Measurements from ENCODE around the gene DGAT2L6.

The DGAT2L6 gene, protein sequence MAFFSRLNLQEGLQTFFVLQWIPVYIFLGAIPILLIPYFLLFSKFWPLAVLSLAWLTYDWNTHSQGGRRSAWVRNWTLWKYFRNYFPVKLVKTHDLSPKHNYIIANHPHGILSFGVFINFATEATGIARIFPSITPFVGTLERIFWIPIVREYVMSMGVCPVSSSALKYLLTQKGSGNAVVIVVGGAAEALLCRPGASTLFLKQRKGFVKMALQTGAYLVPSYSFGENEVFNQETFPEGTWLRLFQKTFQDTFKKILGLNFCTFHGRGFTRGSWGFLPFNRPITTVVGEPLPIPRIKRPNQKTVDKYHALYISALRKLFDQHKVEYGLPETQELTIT

DNA sequence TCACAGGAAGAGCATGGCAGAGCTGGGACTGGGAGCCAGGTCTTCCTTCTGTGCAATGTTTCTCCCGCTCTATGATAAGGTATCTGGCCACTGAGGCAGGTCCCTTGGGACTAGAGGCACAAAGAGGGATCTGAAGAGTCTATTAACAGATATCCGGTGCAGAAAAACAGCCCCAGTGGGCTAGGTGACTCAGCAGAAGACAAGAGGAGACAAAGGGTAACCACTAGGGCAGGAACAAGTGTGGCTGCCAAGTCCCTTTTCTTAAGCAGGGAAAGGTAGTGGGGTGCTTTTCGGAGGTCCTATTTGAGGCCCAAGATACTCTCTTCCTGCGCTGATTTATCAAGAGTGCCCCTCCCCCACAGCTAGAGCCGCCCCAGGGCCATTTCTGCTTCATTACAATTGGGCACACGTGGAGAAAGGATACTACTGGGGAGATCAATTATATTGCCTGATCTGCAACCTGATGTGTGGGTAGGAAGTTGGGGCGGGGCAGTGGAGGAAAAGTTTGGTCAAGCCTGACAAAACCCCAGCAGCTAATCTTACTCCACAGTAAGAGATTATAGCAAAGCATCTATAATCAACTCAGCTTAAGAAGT, at the start of gene DGAT2L6:
Gene DGAT2L6, plus strand, starts transcription at position 546 of the 596 bp plus-strand sequence. CDS start 100 bp downstream, outside the sequence.
- no peak for DNase-seq (ENCODE audit: low spot score)

DNA sequence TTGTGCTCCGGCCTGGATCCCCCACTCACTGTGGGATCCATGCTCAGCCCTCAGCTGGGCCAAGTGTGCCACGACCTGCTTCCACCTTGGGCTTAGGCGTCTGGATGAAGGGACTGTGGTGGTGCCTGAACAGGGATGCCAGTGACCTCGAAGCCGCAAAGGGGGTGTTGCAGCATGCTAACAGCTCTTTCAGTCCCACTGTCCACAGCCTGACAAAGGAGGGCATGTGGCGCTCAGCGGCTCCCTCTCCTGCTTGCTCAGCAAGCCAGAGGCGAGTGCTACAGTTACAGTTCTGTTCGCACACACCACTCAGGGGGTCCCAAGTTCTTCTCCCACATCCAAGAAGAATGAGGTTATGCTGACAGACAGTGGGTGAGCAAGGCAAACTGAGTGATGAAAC, 49.2 kb upstream of the DGAT2L6 start:
- DNase-seq (ENCODE audit: low spot score): no peak

DNA sequence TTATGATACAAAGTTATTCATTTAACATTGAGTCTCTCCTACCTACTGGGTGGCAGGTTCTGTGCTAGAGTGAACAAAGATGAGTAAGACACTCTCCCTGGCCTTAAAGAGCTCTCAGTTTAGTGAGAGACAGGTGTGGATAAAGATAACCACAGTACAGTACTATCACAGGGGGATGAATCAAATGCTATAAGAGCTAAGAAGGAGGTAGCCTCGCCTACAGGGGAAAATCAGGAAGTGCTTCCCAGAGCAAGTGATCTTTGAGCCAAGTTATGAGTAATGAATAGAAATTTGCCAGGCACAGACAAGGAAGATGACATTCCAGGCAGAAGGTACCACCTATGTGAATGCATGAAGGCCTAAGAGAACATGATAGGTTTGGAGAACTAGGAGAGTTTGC, 47.5 kb upstream of the DGAT2L6 start:
- no peak for DNase-seq (ENCODE audit: low spot score)

DNA sequence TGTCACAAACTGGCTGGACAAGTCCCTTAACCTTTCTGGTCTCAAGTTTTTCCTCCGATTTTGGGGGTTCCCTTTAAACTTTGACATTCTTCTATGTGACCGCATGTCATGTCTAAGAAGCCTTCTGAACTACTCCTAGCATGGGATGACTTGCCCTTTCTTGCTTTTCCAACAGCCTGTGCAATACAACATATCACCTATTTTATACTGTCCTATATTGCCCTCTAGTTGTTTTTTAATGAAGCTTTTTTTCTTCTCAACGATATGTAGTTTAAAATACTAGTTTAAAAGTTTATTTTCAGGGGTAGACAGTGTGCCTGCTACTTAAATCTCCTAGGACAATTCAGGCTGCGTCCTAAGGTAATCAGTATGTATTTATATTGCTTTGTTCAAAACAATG, 45.1 kb upstream of the DGAT2L6 start:
- DNase-seq (ENCODE audit: low spot score): no peak

DNA sequence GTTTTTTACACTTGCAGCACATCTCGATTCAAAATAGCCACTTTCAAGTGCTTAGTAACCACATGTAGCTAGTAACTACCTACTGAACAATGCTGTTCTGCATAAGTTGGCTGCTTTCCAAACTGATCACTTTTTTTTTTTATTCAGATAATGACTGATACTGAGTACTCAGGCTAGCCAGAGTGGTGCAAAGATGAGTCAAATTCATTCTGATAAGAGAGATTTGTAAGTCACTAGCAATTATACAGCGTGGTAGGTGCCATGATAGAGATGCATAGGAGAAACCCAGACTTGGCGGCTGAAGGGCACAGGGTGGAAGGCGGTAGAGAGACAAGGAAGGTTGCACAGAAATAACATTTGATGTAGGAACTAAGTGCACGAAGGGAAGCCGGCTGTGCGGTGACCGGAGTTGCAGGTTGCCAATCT, 44.4 kb upstream of the DGAT2L6 start:
- DNase-seq (ENCODE audit: low spot score): no peak

DNA sequence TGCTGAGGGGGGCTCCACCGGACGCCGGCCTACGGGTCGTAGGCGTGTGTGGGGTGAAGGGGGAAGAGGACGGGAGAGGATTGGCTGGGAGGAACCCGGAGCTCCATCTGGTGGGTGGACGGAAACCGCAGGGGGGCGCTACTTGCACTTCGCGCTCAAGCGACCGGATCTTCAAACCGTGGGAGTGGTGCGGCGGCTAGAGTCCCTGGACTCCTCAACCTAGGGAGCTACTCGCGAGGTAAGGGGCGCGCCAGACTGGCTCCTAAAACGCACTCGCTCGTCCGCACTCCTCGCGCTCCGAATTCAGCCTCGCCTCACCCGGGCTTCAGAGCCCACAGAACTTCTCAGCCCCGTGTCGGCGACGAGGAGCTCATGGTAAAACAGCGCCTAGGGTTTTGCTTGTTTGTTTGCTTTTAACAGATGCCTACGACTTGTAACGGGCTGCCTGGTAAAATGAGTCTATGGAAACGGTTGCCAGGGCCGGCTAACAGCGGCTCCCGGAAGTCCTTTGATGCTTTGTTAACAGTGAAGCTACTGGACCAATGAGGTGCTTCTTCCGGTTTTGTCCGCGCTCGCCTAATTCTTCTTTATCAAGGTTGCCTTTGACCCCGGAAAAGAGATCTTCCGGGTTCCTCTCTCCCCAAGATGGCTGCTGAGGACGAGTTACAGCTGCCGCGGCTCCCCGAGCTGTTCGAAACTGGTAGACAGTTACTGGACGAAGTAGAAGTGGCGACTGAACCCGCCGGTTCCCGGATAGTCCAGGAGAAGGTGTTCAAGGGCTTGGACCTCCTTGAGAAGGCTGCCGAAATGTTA, 43.8 kb upstream of the DGAT2L6 start, which contains the start of gene IGBP1:
Gene IGBP1, plus strand, starts transcription at position 145 of the 813 bp plus-strand sequence. Its CDS starts 501 bp downstream, at position 646.
- DNase-seq (ENCODE audit: low spot score): peak; percentile 81

DNA sequence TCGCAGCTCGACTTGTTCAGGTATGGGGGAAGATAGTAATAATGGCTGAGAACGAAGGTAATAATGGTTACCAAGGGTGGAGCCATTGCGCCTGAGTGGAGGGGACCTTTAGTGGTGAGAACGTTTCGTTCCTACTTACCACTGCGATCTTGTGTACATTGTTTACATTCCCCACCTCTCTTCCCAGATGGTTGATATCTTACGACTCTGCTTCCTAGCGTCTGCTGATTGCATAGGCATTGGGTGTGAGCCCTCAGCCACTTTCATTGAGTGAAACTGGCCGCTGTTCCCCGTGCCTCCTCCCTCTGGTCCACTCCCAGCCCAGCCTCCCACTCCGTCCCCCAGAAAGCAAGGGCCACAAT, 43.2 kb upstream of the DGAT2L6 start:
- DNase-seq (ENCODE audit: low spot score): no peak

DNA sequence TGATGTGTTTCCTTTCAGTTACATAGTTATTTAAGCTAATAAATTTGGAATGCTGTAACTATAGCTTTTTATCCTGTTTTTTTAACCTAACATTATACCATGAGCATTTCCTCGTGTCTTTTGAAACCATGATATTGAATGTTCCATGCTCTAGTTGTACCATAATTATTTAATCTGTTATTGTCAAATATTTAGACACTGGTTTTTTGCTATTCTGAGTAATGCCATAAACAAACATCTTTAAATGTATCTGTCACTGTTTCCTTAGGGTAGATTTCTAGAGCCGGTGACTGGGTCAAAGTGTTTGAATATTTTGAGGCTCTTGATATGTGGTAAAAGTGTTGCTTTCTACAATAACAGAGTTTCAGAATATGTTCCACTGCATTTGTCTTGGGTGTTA, 38.7 kb upstream of the DGAT2L6 start:
- DNase-seq (ENCODE audit: low spot score): no peak

DNA sequence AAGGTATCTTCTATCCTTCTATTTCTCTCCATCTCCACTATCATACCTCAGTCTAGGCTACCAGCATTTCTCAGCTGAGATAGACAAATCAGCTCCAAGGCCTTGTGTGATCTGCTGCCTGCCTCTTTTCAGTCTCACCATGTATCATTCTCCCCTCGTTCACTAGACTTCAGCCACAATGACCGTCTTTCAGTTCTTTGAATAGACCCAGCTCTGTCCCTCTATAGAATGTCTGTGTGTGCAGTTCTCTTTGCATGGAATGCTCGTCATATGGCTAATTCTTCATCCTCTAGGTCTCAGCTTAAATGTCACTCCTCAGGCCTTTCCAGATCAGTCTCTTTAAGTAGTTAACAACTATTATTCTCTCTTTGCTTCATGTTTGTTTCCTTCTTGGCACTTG, 37.5 kb upstream of the DGAT2L6 start:
- no peak for DNase-seq (ENCODE audit: low spot score)

DNA sequence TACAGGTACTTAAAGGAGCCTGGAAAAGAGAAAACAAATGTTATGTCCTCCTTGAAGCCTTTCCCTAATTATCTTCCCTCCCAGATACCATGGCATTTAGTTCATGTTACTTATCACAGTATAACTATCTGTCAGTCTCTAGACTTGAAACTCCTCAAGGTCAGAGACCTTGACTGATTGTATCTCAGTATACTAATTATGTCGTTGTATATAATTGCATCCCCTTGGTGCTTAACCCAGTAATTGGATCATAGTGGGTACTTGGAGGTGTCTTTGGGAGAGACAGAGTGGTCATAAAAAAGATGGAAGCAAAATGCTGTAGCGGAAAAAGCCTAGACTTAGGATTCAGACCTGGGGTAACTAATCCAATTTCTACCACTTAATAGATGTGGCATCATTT, 35.9 kb upstream of the DGAT2L6 start:
- no peak for DNase-seq (ENCODE audit: low spot score)

DNA sequence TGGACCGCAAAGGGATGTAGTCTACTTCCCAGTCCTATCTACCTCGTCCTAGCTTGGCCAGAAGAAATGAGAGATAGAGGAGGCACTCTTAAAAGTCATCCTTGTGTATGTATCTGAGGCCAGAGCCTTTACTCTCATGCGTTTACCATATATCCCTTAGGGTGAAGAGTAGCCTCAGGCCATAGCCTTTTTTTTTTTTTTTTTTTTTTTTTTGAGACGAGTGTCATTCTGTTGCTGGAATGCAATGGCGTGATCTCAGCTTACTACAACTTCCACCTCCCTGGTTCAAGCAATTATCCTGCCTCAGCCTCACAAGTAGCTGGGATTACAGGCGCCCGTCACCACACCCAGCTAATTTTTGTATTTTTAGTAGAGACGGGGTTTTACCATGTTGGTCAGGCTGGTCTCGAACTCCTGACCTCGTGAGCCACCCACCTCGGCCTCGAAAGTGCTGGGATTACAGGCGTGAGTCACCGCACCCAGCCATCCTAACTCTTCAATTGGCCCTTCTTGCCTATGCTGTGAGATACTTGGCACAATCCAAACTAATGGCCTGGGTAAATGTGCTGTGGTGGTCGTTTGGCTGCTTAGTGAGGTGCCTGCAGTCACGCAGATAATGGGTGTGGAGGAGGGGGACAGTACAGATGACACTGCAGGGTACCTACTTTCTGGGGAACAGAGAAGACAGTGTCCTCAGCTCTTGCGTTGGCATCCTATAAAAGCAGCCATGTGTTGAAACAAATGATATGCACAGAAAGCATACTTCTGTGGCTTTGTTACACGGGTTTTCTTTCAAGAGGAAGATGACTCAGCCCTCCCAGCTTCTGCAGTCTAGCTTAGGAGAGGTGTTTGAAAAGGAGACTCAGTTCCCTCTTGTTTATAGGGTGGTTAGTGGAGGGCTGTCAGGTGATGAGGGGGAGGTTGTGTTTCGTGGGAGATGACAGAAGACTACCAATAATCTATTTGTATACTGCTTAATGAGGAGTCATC, 10.4 kb upstream of the DGAT2L6 start:
- DNase-seq (ENCODE audit: low spot score): no peak

DNA sequence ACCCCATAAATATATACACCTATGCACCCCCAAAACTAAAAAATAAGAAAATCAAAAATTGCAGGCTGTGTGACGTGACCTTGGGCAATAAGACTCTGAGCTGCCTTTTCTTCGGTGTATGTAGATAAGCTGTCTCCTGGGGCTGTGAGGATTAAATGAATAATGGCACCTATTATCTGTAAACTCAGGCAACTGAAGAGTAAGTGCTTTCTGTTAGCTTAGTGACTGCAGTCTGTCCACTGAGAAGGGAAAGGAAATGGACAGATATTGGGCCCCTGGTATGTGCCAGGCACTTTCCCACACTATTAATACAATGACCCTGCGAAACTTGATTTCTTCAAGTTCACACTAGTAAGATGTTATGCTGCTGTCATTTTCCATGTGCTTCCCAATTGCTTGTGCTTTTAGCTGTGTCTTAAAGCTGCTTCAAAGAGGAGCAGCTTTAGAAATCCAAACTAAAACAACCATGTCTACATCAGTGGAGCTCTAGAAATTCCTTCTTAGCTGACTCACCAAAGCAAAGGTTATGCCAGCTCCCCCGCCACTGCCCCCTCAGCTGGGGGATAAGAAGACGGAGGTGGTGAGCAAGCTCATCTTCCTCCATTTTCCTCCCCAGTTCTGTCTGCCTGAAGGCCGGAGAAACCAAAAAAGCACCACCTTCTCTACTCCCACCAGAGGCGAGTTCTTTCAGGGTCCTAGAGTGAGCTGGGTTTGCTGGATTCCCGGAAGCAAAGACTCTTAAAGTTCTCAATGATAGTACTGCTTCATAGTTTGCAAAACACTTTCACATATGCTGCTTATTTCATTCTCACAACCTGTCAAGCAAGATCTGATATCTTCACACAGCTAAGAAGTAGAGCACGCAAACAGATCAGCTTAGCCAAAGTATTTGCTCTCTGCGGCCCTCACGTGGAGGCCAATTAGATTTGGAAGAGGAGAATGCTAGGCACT, 8.8 kb upstream of the DGAT2L6 start:
- no peak for DNase-seq (ENCODE audit: low spot score)

DNA sequence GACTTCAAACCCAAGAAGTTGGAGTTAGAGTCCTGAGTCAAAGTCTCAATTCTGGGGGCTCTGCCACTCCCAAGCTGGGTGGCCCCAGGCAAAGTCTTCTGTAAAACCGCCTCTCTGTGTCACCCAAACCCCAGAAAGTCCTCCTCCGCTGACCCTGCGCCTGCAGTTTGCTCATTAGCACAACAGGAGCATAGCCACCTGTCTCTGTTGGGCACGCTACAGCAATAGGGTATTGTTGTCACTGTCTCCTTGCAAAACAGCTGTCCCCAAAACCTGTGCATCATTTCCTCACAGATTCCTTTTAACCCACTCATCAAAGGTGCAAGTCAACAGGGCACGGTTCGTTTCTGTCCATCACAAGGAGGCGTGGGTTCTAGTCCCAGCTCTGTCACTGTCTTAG, 8.0 kb upstream of the DGAT2L6 start:
- no peak for DNase-seq (ENCODE audit: low spot score)

DNA sequence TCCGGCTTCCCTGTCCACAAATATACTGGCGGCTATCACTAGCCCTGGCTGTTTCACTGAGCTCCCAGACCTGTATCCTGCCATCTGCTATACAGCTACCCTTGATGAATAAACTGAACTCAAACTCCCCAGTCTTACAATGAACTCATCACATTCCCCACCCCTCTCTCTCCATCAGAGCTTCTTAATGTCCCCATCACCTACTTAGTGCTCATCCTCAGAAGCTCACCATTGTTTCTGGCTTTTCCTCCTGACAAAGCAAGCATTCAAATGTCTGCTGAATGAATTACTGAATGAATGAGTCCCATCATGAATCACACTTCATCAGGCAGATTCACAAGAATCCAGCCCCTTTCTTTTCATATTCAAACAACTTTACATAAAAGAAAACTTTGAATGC, 5.7 kb upstream of the DGAT2L6 start:
- DNase-seq (ENCODE audit: low spot score): no peak

DNA sequence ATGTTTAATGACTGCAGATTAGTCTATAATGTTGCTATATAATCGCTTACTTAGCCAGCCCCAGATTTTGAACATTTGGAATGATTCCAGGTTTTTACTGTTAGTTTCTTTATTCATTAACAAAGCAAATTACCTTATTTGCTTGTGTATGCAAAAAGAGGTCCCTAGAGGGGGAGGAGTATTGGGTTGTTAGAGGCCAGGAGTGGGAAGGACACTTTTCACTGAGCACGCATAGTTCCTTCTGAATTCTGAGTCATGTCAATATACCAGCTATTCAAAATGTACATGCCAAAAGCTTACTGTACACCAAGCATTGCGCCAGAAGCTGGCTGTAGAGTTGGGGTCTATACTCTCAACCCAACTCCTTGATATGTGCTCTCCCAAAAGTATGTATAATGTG, 5.1 kb upstream of the DGAT2L6 start:
- DNase-seq (ENCODE audit: low spot score): no peak

DNA sequence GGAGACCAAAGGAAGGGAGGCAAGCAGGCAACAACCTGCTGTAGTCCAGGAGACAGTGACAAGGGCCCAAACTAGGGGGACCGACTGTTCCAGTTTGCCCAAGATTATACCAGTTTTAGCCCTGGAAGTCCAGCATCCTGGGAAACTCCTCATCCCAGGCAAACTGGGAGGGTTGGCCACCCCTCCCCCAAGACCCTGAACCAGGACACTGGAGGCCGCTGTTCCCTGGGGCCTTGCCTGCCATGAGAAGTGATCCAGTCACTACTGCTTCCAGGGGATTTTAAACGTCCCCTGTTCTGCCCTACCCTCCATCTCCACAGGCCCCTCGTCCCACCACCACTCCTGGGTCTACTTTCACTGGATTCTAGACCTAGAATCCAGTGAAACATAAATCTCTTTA, 4.3 kb upstream of the DGAT2L6 start:
- DNase-seq (ENCODE audit: low spot score): no peak

DNA sequence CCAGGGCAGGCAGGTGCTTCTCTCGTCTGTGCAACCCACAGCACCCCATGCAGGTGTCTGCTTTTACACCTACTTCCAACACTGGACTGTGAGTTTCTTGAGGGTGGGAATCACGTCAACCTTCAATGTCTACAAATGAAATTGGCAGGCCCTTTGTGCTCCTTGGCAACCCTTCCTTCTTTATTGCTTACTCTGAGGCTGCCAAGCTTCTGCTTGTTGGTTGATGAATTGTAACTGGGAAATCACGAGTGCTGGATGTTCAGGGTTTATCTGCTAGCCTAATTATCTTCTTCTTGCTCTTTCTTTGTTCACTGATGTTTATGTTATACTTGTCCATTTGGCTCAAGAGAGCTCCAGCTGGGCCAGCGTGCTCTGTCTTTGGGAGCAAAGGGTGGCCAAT, 2.5 kb upstream of the DGAT2L6 start:
- no peak for DNase-seq (ENCODE audit: low spot score)

DNA sequence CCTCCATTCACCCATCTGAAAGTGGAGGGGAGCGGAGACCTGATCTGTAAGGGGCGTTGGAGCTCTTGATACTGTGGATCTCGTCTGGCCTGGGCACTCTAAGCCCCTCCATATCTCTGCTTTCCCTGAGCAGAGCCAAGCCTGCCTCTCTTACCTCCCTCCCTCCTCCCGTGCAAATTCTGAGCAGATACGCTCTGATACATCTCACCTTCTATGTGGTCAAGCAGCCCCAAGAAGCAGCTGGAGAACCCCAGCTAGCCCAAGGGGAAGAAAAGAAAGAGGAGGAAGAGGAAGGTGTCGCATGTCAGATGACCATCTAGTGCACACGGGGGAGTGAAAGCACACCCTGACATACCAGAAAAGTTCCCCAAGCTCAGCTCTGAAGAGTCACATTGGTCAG, 1.9 kb upstream of the DGAT2L6 start:
- no peak for DNase-seq (ENCODE audit: low spot score)

DNA sequence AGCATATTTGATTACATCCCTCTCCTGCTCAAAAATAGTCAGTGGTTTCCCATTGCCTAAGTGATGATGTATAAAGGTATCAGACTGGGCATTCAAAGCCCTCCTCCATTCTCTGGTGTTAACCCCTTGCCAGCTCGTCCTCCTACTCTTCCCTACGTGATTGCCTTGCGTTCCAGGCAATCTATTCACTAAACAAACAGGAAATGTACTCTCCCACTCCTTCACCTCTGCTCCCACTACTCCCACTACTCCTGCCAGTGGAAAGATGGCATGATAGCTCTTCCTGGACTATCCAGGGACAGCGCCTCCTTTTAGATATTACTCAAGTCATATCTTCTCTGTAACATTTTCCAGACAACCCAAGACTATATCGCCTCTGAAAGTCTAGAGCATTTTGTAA, 5.8 kb downstream of the DGAT2L6 start:
- no peak for DNase-seq (ENCODE audit: low spot score)

DNA sequence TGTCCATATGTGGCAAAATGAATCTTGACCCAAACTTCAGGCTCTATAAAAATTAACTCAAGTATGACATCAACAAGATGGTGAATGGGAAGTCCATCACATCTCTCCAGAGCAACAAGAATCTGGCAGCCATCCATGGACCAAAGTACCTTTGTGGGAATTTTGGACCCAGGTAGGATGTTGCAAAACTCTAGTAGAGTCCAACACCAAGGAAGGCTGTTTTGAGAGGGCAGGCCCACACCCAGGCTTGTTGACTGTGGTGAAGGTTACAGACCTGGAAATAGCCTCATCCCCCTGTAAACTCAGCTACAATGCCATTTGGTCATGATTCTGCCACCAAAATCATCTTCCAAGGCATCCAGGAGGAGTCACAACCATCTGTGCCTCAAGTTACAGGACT, 12.9 kb downstream of the DGAT2L6 start:
- DNase-seq (ENCODE audit: low spot score): no peak

Measured in left forelimb (tissue), 1 donor.